Esophagus (tissue), 2 donors: ENCODE data around the gene ZZZ3. TPM values are rescaled to one million over a fixed set of nuclear protein-coding genes. Genes with fewer than 3 reads are reported as not detected.
"Not testable (repeated sequence)": the region's sequence is repeated elsewhere in the genome, so short reads cannot be mapped to it uniquely, and the experiment has no call there.

Source experiments
- H3K27ac ChIP-seq, 2 donors: one replicate each; pipeline ENCODE4 v1.5.1; 2013; ENCODE audit warnings: low read depth in 2 of 2, mild to moderate bottlenecking in 2 of 2, inconsistent platforms in 1 of 2, low read length in 1 of 2, moderate library complexity in 1 of 2
- H3K27me3 ChIP-seq, 2 donors: one replicate each; pipeline ENCODE4 v1.6.1; 2013; ENCODE audit warnings: low read length in 2 of 2, control low read depth in 1 of 2, mild to moderate bottlenecking in 1 of 2; ENCODE audit not compliant: insufficient read depth in 2 of 2, control insufficient read depth in 1 of 2
- H3K36me3 ChIP-seq, 2 donors: one replicate each; pipeline ENCODE4 v1.6.1; 2013; ENCODE audit warnings: low read length in 1 of 2; ENCODE audit not compliant: control insufficient read depth in 2 of 2, insufficient read depth in 2 of 2
- H3K4me1 ChIP-seq, 2 donors: one replicate each; pipeline ENCODE4 v1.6.1; 2013; ENCODE audit warnings: low read length in 1 of 2; ENCODE audit not compliant: control insufficient read depth in 2 of 2, insufficient read depth in 2 of 2
- H3K4me3 ChIP-seq, 2 donors: one replicate each; pipeline ENCODE4 v1.5.1; 2013; ENCODE audit warnings: low read length in 2 of 2, mild to moderate bottlenecking in 2 of 2, low read depth in 1 of 2, moderate library complexity in 1 of 2
- H3K9me3 ChIP-seq, 2 donors: one replicate each; pipeline ENCODE4 v1.6.1; 2013; ENCODE audit warnings: mild to moderate bottlenecking in 2 of 2, low read depth in 1 of 2, low read length in 1 of 2, moderate library complexity in 1 of 2; ENCODE audit not compliant: control insufficient read depth in 2 of 2, insufficient read depth in 1 of 2
- WGBS, 2 donors: extraction: QIAGEN DNeasy Blood & Tissue Kit; methylation state at CpG; one replicate each; pipeline ENCODE4 v1.1.7; 2013; 5-methylcytosine and 5-hydroxymethylcytosine counted together
- polyA plus RNA-seq, 2 donors: library from polyadenylated mRNA; stranded (reverse); fragments of 200-250 nt; gene quantifications; one replicate each; pipeline ENCODE4 v1.2.3, GENCODE V29; 2013
- donor health status: healthy with polysubstance abuse.
- donor health status: Bipolar disorder and iron deficiency.

The ZZZ3 gene
- polyA plus RNA-seq, 2 donors: 7.2 to 7.8 TPM

GRCh38 chr1:77652970-77653516, 29.4 kb downstream of the ZZZ3 start:
- H3K36me3 ChIP-seq: no peaks in the 10 kb centered on the region
- H3K4me3 ChIP-seq: no peak overlapping the region
- no peaks in the 10 kb centered on the region for H3K27me3 ChIP-seq
- WGBS, 2 donors: 85 to 95% methylated on average over 6 of the region's 6 CpGs
- no peak overlapping the region for H3K27ac ChIP-seq
- no peaks in the 10 kb centered on the region for H3K4me1 ChIP-seq
- H3K9me3 ChIP-seq: peaks cover 0 to 2% of the 10 kb centered on the region in 2 donors

GRCh38 chr1:77652268-77652667, 30.2 kb downstream of the ZZZ3 start:
- H3K9me3 ChIP-seq: peaks cover 0 to 2% of the 10 kb centered on the region in 2 donors
- H3K4me3 ChIP-seq: no peak overlapping the region
- no peaks in the 10 kb centered on the region for H3K4me1 ChIP-seq
- H3K27me3 ChIP-seq: no peaks in the 10 kb centered on the region
- no peak overlapping the region for H3K27ac ChIP-seq
- H3K36me3 ChIP-seq: no peaks in the 10 kb centered on the region

- WGBS, 2 donors: 99 to 100% methylated on average over 2 of the region's 2 CpGs
- Histone ChIP-seq H3K9me3 (peaks cover 0 to 2% of the 10 kb centered on the region in 2 donors), H3K27ac (no peak overlapping the region), H3K27me3 (no peaks in the 10 kb centered on the region), H3K4me3 (no peak overlapping the region), H3K4me1 (no peaks in the 10 kb centered on the region), H3K36me3 (peaks cover 0 to 3% of the 10 kb centered on the region in 2 donors)
Observed at GRCh38 chr1:77649127-77649526, 33.3 kb downstream of the ZZZ3 start.

- 98% methylated on average over 6 of the region's 6 CpGs for WGBS, 2 donors
- not testable (repeated sequence) for H3K36me3 ChIP-seq, H3K27ac ChIP-seq, H3K9me3 ChIP-seq, H3K27me3 ChIP-seq, H3K4me3 ChIP-seq, H3K4me1 ChIP-seq
Observed at GRCh38 chr1:77646224-77646623, 36.2 kb downstream of the ZZZ3 start.

- H3K27me3 ChIP-seq: no peaks in the 10 kb centered on the region
- no peaks in the 10 kb centered on the region for H3K9me3 ChIP-seq
- H3K4me1 ChIP-seq: no peaks in the 10 kb centered on the region
- H3K4me3 ChIP-seq: no peak overlapping the region
- no peak overlapping the region for H3K27ac ChIP-seq
- H3K36me3 ChIP-seq: peaks cover 0 to 3% of the 10 kb centered on the region in 2 donors
- 95 to 96% methylated on average over 2 of the region's 2 CpGs for WGBS, 2 donors
Observed at GRCh38 chr1:77643456-77643855, 39.0 kb downstream of the ZZZ3 start.

- Histone ChIP-seq H3K36me3 (peaks cover 0 to 3% of the 10 kb centered on the region in 2 donors), H3K9me3 (no peaks in the 10 kb centered on the region), H3K4me1 (no peaks in the 10 kb centered on the region), H3K27me3 (no peaks in the 10 kb centered on the region), H3K27ac (no peak overlapping the region), H3K4me3 (no peak overlapping the region)
- 95 to 99% methylated on average over 3 of the region's 3 CpGs for WGBS, 2 donors
Observed at GRCh38 chr1:77642941-77643340, 39.5 kb downstream of the ZZZ3 start.

GRCh38 chr1:77642196-77642595, 40.3 kb downstream of the ZZZ3 start:
- Histone ChIP-seq H3K9me3 (no peaks in the 10 kb centered on the region), H3K4me3 (no peak overlapping the region), H3K27ac (no peak overlapping the region), H3K36me3 (peaks cover 0 to 3% of the 10 kb centered on the region in 2 donors), H3K27me3 (no peaks in the 10 kb centered on the region), H3K4me1 (no peaks in the 10 kb centered on the region)
- 88 to 92% methylated on average over 5 of the region's 5 CpGs for WGBS, 2 donors

- Histone ChIP-seq H3K9me3 (no peaks in the 10 kb centered on the region), H3K36me3 (no peaks in the 10 kb centered on the region), H3K4me3 (no peak overlapping the region), H3K27ac (no peak overlapping the region), H3K27me3 (no peaks in the 10 kb centered on the region), H3K4me1 (no peaks in the 10 kb centered on the region)
- WGBS, 2 donors: 85 to 95% methylated on average over 4 of the region's 4 CpGs
Observed at GRCh38 chr1:77639557-77640069, 42.8 kb downstream of the ZZZ3 start.

- H3K36me3 ChIP-seq: no peaks in the 10 kb centered on the region
- H3K9me3 ChIP-seq: no peaks in the 10 kb centered on the region
- H3K4me3 ChIP-seq: no peak overlapping the region
- no peaks in the 10 kb centered on the region for H3K4me1 ChIP-seq
- H3K27me3 ChIP-seq: no peaks in the 10 kb centered on the region
- 59 to 63% methylated on average over 3 of the region's 3 CpGs for WGBS, 2 donors
- no peak overlapping the region for H3K27ac ChIP-seq
Observed at GRCh38 chr1:77639056-77639455, 43.4 kb downstream of the ZZZ3 start.

GRCh38 chr1:77636864-77637263, 45.6 kb downstream of the ZZZ3 start:
- 79 to 86% methylated on average over 4 of the region's 4 CpGs for WGBS, 2 donors
- Histone ChIP-seq H3K36me3 (peaks cover 5% of the 10 kb centered on the region in 2 donors), H3K4me1 (no peaks in the 10 kb centered on the region), H3K27ac (no peak overlapping the region), H3K27me3 (no peaks in the 10 kb centered on the region), H3K9me3 (no peaks in the 10 kb centered on the region), H3K4me3 (no peak overlapping the region)
